Measurements from ENCODE around the gene BRWD1.
A peak's percentile ranks its signal among the peaks of the same experiment; 100 is the strongest.
"Not testable (repeated sequence)": the region's sequence is repeated elsewhere in the genome, so short reads cannot be mapped to it uniquely, and the experiment has no call there.

BRWD1 gene

GRCh38 chr21:39281207-39281606 lies 32.2 kb downstream of the BRWD1 start:
- no peak for DNase-seq

- no peak for DNase-seq
Observed at GRCh38 chr21:39269620-39270019, 43.8 kb downstream of the BRWD1 start.

GRCh38 chr21:39265603-39266002 lies 47.8 kb downstream of the BRWD1 start:
- no peak for DNase-seq

- peak; percentile 59 for DNase-seq
Observed at GRCh38 chr21:39263372-39263771, 50.1 kb downstream of the BRWD1 start.

GRCh38 chr21:39258207-39258606 lies 55.2 kb downstream of the BRWD1 start:
- no peak for DNase-seq

- DNase-seq = no peak
Observed at GRCh38 chr21:39251326-39251725, 62.1 kb downstream of the BRWD1 start.

- no peak for DNase-seq
Observed at GRCh38 chr21:39238275-39238674, 75.2 kb downstream of the BRWD1 start.

GRCh38 chr21:39232861-39233291 lies 80.6 kb downstream of the BRWD1 start:
- DNase-seq = peak; percentile 45

- DNase-seq = no peak
Observed at GRCh38 chr21:39224930-39225329, 88.5 kb downstream of the BRWD1 start.

- no peak for DNase-seq
Observed at GRCh38 chr21:39221997-39222486, 91.4 kb downstream of the BRWD1 start.

- DNase-seq = no peak
Observed at GRCh38 chr21:39221282-39221996, 92.0 kb downstream of the BRWD1 start.

GRCh38 chr21:39220875-39221274 lies 92.6 kb downstream of the BRWD1 start:
- DNase-seq = not testable (repeated sequence)

- DNase-seq = no peak
Observed at GRCh38 chr21:39220150-39220549, 93.3 kb downstream of the BRWD1 start.

- DNase-seq = no peak
Observed at GRCh38 chr21:39218082-39218409, 95.4 kb downstream of the BRWD1 start.

GRCh38 chr21:39217356-39218081 lies 95.9 kb downstream of the BRWD1 start:
- no peak for DNase-seq

GRCh38 chr21:39216290-39216689 lies 97.1 kb downstream of the BRWD1 start:
- DNase-seq = no peak

- no peak for DNase-seq
Observed at GRCh38 chr21:39215078-39215477, 98.4 kb downstream of the BRWD1 start.

GRCh38 chr21:39209334-39209688 lies 104.1 kb downstream of the BRWD1 start:
- DNase-seq = no peak

GRCh38 chr21:39208624-39209333 lies 104.7 kb downstream of the BRWD1 start:
- no peak for DNase-seq

- no peak for DNase-seq
Observed at GRCh38 chr21:39204134-39204533, 109.3 kb downstream of the BRWD1 start.

- DNase-seq = no peak
Observed at GRCh38 chr21:39198800-39199199, 114.6 kb downstream of the BRWD1 start.

- no peak for DNase-seq
Observed at GRCh38 chr21:39197448-39198233, 115.8 kb downstream of the BRWD1 start.

GRCh38 chr21:39196838-39197237 lies 116.6 kb downstream of the BRWD1 start:
- DNase-seq = no peak

Measured in HCEC 1CT (cell line).